CD8-positive, alpha-beta memory T cell (primary cell): ENCODE data around the gene PAOX. TPM values are rescaled to one million over a fixed set of nuclear protein-coding genes. Genes with fewer than 3 reads are reported as not detected.

Source experiments
- CTCF ChIA-PET: fragments of 350-600 bp; sonication (Branson Sonifier 250); formaldehyde crosslinking; loops from one replicate; lab custom pipeline; 2021; ENCODE audit warnings: antibody characterized with exemption; lab: Charles Lee
- POLR2A ChIA-PET: fragments of 350-600 bp; sonication (Branson Sonifier 250); formaldehyde crosslinking; loops from one replicate; lab custom pipeline; 2021; ENCODE audit warnings: antibody characterized with exemption; lab: Charles Lee
- DNase-seq, 5 donors: peaks; one replicate each; pipeline versions ENCODE4 v3.0.0 to v3.0.0-alpha.2; 2020 to 2022; ENCODE audit warnings: mixed read lengths in 1 of 5
- H3K27ac ChIP-seq: one replicate; pipeline ENCODE4 v1.7.0; 2013; ENCODE audit warnings: low read depth, mild to moderate bottlenecking, low read length, moderate library complexity
- H3K27me3 ChIP-seq: 2 replicates; pipeline ENCODE4 v1.7.0; 2013; ENCODE audit warnings: low read length, mild to moderate bottlenecking; ENCODE audit not compliant: insufficient read depth, poor library complexity, severe bottlenecking
- H3K36me3 ChIP-seq: 2 replicates; pipeline ENCODE4 v1.7.0; 2013; ENCODE audit warnings: mild to moderate bottlenecking, low read length, moderate library complexity; ENCODE audit not compliant: insufficient read depth
- H3K4me1 ChIP-seq: 2 replicates; pipeline ENCODE4 v1.7.0; 2013; ENCODE audit warnings: mild to moderate bottlenecking, low read length, moderate library complexity; ENCODE audit not compliant: insufficient read depth
- H3K4me3 ChIP-seq: 2 replicates; pipeline ENCODE4 v1.7.0; 2013; ENCODE audit warnings: mild to moderate bottlenecking, low read length
- H3K9me3 ChIP-seq: 2 replicates; pipeline ENCODE4 v1.7.0; 2013; ENCODE audit warnings: mild to moderate bottlenecking, low read length
- H3K27ac Mint-ChIP-seq, 8 donors: one replicate each; pipeline ENCODE4 v1.8.0; 2020 to 2021; ENCODE audit warnings: mixed read lengths in 8 of 8, mild to moderate bottlenecking in 6 of 8, inconsistent platforms in 3 of 8, moderate library complexity in 3 of 8
- H3K27me3 Mint-ChIP-seq, 2 donors: one replicate each; pipeline ENCODE4 v1.8.0; 2020 to 2021; ENCODE audit warnings: mixed read lengths in 2 of 2, mild to moderate bottlenecking in 1 of 2, moderate library complexity in 1 of 2
- H3K36me3 Mint-ChIP-seq, 3 donors: one replicate each; pipeline ENCODE4 v1.8.0; 2020 to 2021; ENCODE audit warnings: mixed read lengths in 3 of 3, inconsistent platforms in 1 of 3, mild to moderate bottlenecking in 1 of 3
- H3K4me1 Mint-ChIP-seq, 3 donors: one replicate each; pipeline ENCODE4 v1.8.0; 2020 to 2021; ENCODE audit warnings: mixed read lengths in 3 of 3, inconsistent platforms in 1 of 3, mild to moderate bottlenecking in 1 of 3
- H3K4me3 Mint-ChIP-seq, 7 donors: one replicate each; pipeline ENCODE4 v1.8.0; 2020 to 2021; ENCODE audit warnings: mixed read lengths in 7 of 7, mild to moderate bottlenecking in 6 of 7, moderate library complexity in 4 of 7, inconsistent platforms in 2 of 7
- H3K9me3 Mint-ChIP-seq, 5 donors: one replicate each; pipeline ENCODE4 v1.8.0; 2020 to 2022; ENCODE audit warnings: mixed read lengths in 5 of 5, mild to moderate bottlenecking in 3 of 5, moderate library complexity in 2 of 5, inconsistent platforms in 1 of 5
- polyA plus RNA-seq: library from polyadenylated mRNA; unstranded; fragments of 300-500 nt; fragmentation: Illumina TruSeq; gene quantifications from one replicate; pipeline ENCODE4 v1.2.3, GENCODE V29; 2021
- total RNA-seq, 2 experiments: library from RNA; stranded (reverse); gene quantifications; one replicate each; pipeline ENCODE4 v1.2.3, GENCODE V29; 2021

The PAOX gene
- total and polyA plus RNA-seq, 3 experiments from 2014 or later, result 6.4 to 16.8 (median 6.7) TPM

DNA sequence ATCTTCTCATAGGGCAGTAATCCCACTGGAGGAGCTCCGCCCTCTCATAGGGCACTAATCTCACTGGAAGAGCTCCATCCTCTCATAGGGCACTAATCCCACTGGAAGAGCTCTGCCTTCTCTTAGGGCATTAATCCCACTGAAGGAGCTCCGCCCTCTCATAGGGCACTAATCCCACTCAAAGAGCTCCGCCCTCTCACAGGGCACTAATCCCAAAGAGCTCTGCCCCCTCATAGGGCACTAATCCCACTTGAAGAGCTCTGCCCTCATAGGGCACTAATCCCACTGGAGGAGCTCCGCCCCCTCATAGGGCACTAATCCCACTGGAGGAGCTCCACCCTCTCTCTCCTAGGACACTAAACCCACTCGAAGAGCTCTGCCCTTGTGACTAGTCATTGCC lies 17.8 kb upstream of the PAOX start:
- Mint-ChIP-seq H3K36me3 (peaks cover 4 to 35% (median 6%) of the 10 kb centered on the region in 3 donors), H3K27ac (peak overlapping the region in 5 of 8 donors; percentile 36 to 75 (median 49)), H3K4me3 (peak overlapping the region in 6 of 7 donors; percentile 36 to 79 (median 52)), H3K27me3 (no peaks in the 10 kb centered on the region), H3K9me3 (no peaks in the 10 kb centered on the region), H3K4me1 (peaks cover 6 to 34% (median 25%) of the 10 kb centered on the region in 3 donors)
- Histone ChIP-seq H3K36me3 (no peaks in the 10 kb centered on the region), H3K27ac (no peak overlapping the region), H3K4me1 (peaks cover 6% of the 10 kb centered on the region), H3K4me3 (no peak overlapping the region), H3K9me3 (no peaks in the 10 kb centered on the region), H3K27me3 (no peaks in the 10 kb centered on the region)
- DNase-seq, result no peak
- POLR2A ChIA-PET, result interaction anchor here (0.9 kb wide), 1 partner anchor 28 kb away, joined by 4 read pairs; no protein-coding TSS in a partner anchor
- CTCF ChIA-PET, result interaction anchor here (0.7 to 3.5 kb wide), 5 partner anchors 9 to 53 kb away, joined by 3 to 16 read pairs (median 3); no protein-coding TSS in a partner anchor

DNA sequence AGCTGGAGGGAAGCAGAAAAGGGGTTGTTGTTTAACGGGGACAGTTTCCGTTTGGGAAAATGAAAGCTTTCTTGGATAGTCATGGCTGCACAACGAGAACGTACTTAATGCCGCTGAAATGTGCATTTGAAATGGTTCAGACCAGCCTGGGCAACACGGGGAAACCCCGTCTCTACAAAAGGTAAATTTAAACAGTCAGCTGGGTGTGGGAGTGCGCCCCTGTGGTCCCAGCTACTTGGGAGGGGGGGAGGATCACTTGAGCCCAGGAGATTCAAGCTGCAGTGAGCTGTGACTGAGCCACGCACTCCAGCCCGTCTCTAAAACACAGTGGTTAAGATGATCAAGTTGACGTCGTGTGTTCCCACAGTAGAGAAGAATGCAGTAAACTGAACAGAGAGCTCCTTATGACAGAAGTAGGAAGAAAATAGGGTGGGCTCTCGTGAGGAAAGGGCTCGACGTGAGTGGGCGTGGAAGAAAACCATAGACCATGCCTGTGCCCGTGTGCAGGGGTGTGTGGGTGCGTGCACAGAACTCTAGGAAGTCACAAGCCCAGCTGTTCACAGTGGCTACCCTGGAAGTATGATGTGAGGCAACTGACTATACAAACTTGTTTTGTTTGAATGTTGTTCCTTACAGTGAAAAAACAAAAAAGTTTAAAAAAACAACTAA lies 17.2 kb upstream of the PAOX start:
- no peak for DNase-seq
- H3K4me3 Mint-ChIP-seq, result peak overlapping the region; percentile 36 to 79 (median 48)
- H3K4me3 ChIP-seq, result no peak overlapping the region
- ChIA-PET CTCF (interaction anchor here (1.0 to 3.5 kb wide), 4 partner anchors 9 to 37 kb away, joined by 3 to 16 read pairs (median 3); no protein-coding TSS in a partner anchor), POLR2A (interaction anchor here (0.9 kb wide), 1 partner anchor 27 kb away, joined by 4 read pairs; no protein-coding TSS in a partner anchor)
- no peaks in the 10 kb centered on the region for H3K27me3 ChIP-seq
- H3K27ac Mint-ChIP-seq, result peak overlapping the region in 7 of 8 donors; percentile 36 to 78 (median 70)
- no peaks in the 10 kb centered on the region for H3K36me3 ChIP-seq
- H3K4me1 ChIP-seq, result peaks cover under 1% of the 10 kb centered on the region
- peaks cover 6 to 32% (median 25%) of the 10 kb centered on the region in 3 donors for H3K4me1 Mint-ChIP-seq
- peaks cover 4 to 40% (median 6%) of the 10 kb centered on the region in 3 donors for H3K36me3 Mint-ChIP-seq
- no peaks in the 10 kb centered on the region for H3K27me3 Mint-ChIP-seq
- no peaks in the 10 kb centered on the region for H3K9me3 Mint-ChIP-seq
- no peaks in the 10 kb centered on the region for H3K9me3 ChIP-seq
- H3K27ac ChIP-seq, result no peak overlapping the region

DNA sequence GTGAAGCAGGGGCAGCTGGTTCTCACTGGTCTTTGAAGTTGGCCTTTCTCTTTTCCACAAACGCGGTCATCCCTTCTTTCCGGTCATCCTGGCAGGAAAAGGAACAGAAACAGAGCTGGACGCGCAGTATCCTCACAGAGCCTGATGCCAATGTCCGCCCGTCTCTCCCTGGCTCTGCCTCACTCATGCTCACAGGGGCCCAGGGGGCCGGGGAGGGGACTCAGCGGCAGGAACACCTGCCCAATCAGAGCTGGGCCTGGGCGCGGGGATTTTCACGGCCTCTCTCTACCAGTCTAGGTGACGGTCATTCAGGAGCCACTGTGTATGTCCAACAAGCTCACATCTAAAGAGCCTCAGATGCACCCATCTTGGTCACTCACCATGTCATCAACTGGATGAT lies 16.2 kb upstream of the PAOX start:
- no peak for DNase-seq
- no peak overlapping the region for H3K4me3 ChIP-seq
- H3K36me3 ChIP-seq, result no peaks in the 10 kb centered on the region
- CTCF ChIA-PET, result no interaction called here
- no peaks in the 10 kb centered on the region for H3K9me3 ChIP-seq
- Mint-ChIP-seq H3K4me1 (peaks cover 6 to 32% (median 25%) of the 10 kb centered on the region in 3 donors), H3K9me3 (no peaks in the 10 kb centered on the region), H3K4me3 (peak overlapping the region in 1 of 7 donors; percentile 40), H3K27ac (no peak overlapping the region), H3K27me3 (no peaks in the 10 kb centered on the region), H3K36me3 (peaks cover 6 to 44% (median 6%) of the 10 kb centered on the region in 3 donors)
- POLR2A ChIA-PET, result no interaction called here
- H3K27ac ChIP-seq, result no peak overlapping the region
- H3K4me1 ChIP-seq, result no peaks in the 10 kb centered on the region
- no peaks in the 10 kb centered on the region for H3K27me3 ChIP-seq

DNA sequence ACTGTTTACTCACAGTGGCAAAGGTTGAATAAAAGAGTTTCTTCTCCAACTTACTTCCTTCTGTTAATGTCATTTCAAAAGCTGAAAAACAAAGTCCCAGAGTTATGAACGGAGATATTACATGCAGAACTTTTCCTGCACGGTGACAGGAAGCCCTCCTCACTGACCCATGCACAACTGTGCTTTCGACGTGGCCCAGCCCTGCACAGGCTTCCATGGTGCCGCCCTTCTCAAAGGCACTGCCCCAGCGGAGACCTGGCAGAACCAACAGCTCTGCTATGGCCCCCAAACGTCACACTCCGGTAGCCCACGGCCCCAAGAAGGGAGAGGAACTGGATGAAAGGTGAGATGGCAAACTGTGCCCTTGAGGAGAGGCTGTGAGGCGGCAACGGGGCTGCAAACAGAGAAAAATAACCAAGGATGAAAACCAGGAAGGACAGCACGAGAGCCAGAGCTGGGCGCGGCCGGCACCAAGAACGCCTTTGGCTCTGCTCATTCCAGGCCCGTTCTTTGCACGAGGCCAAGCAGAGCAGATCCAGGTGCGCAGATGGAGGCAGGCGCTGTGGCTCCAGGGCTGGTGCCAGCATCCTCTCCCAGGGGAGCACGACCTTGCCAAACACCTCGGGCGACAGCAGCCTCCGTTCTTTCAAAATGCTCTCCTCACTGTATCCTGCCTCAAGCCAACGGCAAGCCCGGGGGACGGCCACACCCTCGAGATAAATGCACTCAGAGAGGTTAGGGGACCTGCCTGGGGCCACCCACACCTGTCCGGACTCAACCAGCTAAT lies 14.2 kb upstream of the PAOX start:
- Histone ChIP-seq H3K36me3 (peaks cover 10% of the 10 kb centered on the region), H3K27ac (no peak overlapping the region), H3K27me3 (no peaks in the 10 kb centered on the region), H3K4me3 (no peak overlapping the region), H3K4me1 (no peaks in the 10 kb centered on the region), H3K9me3 (no peaks in the 10 kb centered on the region)
- ChIA-PET CTCF (no interaction called here), POLR2A (no interaction called here)
- no peaks in the 10 kb centered on the region for H3K27me3 Mint-ChIP-seq
- H3K27ac Mint-ChIP-seq, result peak overlapping the region in 2 of 8 donors; percentile 54 to 56
- H3K4me1 Mint-ChIP-seq, result peaks cover 6 to 25% (median 24%) of the 10 kb centered on the region in 3 donors
- H3K4me3 Mint-ChIP-seq, result no peak overlapping the region
- DNase-seq, result no peak
- H3K36me3 Mint-ChIP-seq, result peaks cover 6 to 61% (median 8%) of the 10 kb centered on the region in 3 donors
- H3K9me3 Mint-ChIP-seq, result no peaks in the 10 kb centered on the region

DNA sequence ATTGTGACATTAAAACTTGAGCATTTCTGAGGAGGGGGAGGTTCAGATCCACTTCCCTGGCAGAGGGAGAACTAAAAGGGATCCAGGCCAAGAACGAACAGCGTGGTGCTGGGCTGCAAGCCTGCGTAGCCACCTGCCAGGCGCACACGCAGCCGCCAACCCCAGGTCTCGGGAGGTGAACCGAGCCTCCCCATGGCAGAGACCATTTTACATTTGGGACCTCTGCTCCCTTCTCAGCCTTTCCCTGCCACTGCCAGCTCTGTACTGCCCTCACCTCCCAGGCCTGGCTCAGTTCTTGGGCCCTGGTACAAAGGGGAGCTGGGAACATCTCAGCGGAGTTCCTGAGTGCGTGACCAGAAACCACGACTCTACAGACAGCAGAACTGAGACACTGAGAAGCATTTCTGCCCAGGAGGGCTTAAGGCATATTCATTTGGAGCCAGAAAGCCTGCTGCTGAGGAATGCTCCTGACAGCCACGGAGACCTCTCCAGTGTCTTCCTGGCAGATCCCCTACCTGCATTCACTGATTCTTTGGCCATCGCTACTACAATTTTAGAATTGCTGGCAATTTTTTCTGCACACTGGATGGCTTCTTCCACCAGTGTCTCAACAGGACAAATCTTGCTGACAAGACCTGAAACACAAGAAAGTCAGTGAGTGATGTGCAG lies 13.5 kb upstream of the PAOX start:
- H3K9me3 ChIP-seq, result no peaks in the 10 kb centered on the region
- H3K27me3 ChIP-seq, result no peaks in the 10 kb centered on the region
- POLR2A ChIA-PET, result no interaction called here

DNA sequence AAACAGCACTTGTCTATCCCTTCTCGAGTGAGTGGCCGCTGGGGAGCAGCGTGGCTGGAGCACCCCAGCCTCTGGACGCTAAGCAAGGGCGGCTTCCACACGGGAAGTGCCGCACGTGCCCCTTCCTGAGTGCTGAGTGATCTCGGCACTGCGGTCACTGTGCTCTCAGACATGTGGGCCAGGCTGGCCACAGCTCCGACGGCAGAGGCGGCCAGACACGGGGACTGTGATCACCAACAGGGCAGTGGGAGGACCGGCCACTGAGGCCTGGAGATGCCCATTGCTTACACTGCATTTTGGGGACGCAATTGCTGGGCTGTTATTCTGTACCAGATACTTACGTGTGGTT lies 13.0 kb upstream of the PAOX start:
- Mint-ChIP-seq H3K9me3 (no peaks in the 10 kb centered on the region), H3K4me1 (peaks cover 4 to 12% (median 12%) of the 10 kb centered on the region in 3 donors), H3K27me3 (no peaks in the 10 kb centered on the region), H3K4me3 (no peak overlapping the region), H3K36me3 (peaks cover 6 to 71% (median 10%) of the 10 kb centered on the region in 3 donors), H3K27ac (peak overlapping the region in 1 of 8 donors; percentile 30)
- DNase-seq, result no peak
- H3K27ac ChIP-seq, result no peak overlapping the region
- H3K36me3 ChIP-seq, result peaks cover 10% of the 10 kb centered on the region
- no peak overlapping the region for H3K4me3 ChIP-seq
- no peaks in the 10 kb centered on the region for H3K27me3 ChIP-seq
- POLR2A ChIA-PET, result no interaction called here
- CTCF ChIA-PET, result no interaction called here
- no peaks in the 10 kb centered on the region for H3K4me1 ChIP-seq
- H3K9me3 ChIP-seq, result no peaks in the 10 kb centered on the region

More for the DNA sequence above, 13.5 kb upstream of the PAOX start:
- no peaks in the 10 kb centered on the region for H3K4me1 ChIP-seq
- CTCF ChIA-PET, result no interaction called here
- H3K36me3 ChIP-seq, result peaks cover 10% of the 10 kb centered on the region
- H3K4me3 ChIP-seq, result no peak overlapping the region
- Mint-ChIP-seq H3K4me1 (peaks cover 4 to 17% (median 17%) of the 10 kb centered on the region in 3 donors), H3K4me3 (no peak overlapping the region), H3K36me3 (peaks cover 6 to 69% (median 9%) of the 10 kb centered on the region in 3 donors), H3K9me3 (no peaks in the 10 kb centered on the region), H3K27ac (no peak overlapping the region), H3K27me3 (no peaks in the 10 kb centered on the region)
- no peak overlapping the region for H3K27ac ChIP-seq
- no peak for DNase-seq

DNA sequence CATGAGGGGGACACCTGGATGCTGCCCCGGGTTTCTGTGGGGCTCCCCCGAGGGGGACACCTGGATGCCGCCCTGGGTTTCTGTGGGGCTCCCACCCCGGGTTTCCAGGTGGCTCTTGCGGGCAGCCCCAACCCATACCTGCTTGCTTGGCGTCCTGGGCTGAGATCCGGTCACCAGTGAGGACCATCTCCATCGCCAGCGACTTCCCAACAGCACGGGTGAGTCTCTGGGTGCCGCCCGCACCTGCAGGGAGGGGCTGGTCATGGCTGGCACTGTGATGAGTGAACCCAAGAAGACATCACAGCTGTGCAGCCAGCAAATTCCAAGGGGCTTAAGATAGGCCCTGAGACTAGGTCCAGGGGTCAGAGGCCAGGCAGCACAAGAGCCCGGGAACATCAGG lies 12.3 kb upstream of the PAOX start:
- ChIA-PET CTCF (interaction anchor here (1.3 kb wide), 1 partner anchor 26 kb away, joined by 3 read pairs; no protein-coding TSS in a partner anchor), POLR2A (no interaction called here)
- Mint-ChIP-seq H3K27me3 (no peaks in the 10 kb centered on the region), H3K4me1 (peaks cover 2 to 8% (median 6%) of the 10 kb centered on the region in 3 donors), H3K4me3 (no peak overlapping the region), H3K9me3 (no peaks in the 10 kb centered on the region), H3K27ac (no peak overlapping the region), H3K36me3 (peaks cover 6 to 74% (median 10%) of the 10 kb centered on the region in 3 donors)
- no peaks in the 10 kb centered on the region for H3K4me1 ChIP-seq
- H3K27ac ChIP-seq, result no peak overlapping the region
- DNase-seq, result peak in 1 of 5 donors; percentile 33
- H3K9me3 ChIP-seq, result no peaks in the 10 kb centered on the region
- H3K27me3 ChIP-seq, result no peaks in the 10 kb centered on the region
- H3K36me3 ChIP-seq, result peaks cover 10% of the 10 kb centered on the region
- no peak overlapping the region for H3K4me3 ChIP-seq
